Osteocyte (in vitro differentiated cells): ENCODE data around the gene TMEM37. TPM values are rescaled to one million over a fixed set of nuclear protein-coding genes. Genes with fewer than 3 reads are reported as not detected.

Experiments used
- DNase-seq: peaks from one replicate; pipeline ENCODE4 v3.0.0; 2021; ENCODE audit warnings: mixed read lengths; ENCODE audit not compliant: unreplicated experiment; ENCODE audit errors: extremely low spot score
- H3K27ac Mint-ChIP-seq: one replicate; pipeline ENCODE4 v1.8.0; 2021; ENCODE audit warnings: mild to moderate bottlenecking, mixed read lengths; ENCODE audit not compliant: unreplicated experiment
- H3K27me3 Mint-ChIP-seq: one replicate; pipeline ENCODE4 v1.8.0; 2021; ENCODE audit warnings: mixed read lengths; ENCODE audit not compliant: unreplicated experiment
- H3K36me3 Mint-ChIP-seq: one replicate; pipeline ENCODE4 v1.8.0; 2021; ENCODE audit warnings: mixed read lengths; ENCODE audit not compliant: unreplicated experiment
- H3K4me1 Mint-ChIP-seq: one replicate; pipeline ENCODE4 v1.8.0; 2021; ENCODE audit warnings: mixed read lengths; ENCODE audit not compliant: unreplicated experiment
- H3K4me3 Mint-ChIP-seq: one replicate; pipeline ENCODE4 v1.8.0; 2021; ENCODE audit warnings: mild to moderate bottlenecking, moderate library complexity, mixed read lengths; ENCODE audit not compliant: unreplicated experiment
- H3K9me3 Mint-ChIP-seq: one replicate; pipeline ENCODE4 v1.8.0; 2021; ENCODE audit warnings: mixed read lengths; ENCODE audit not compliant: unreplicated experiment
- CTCF ChIP-seq: fragments of 200-600 bp; sonication (generic); IDR thresholded peaks from 2 replicates; pipeline ENCODE4 v1.5.0; 2021; ENCODE audit warnings: antibody characterized with exemption, mild to moderate bottlenecking, moderate library complexity
- total RNA-seq: library from RNA; stranded (reverse); gene quantifications from 2 replicates; pipeline ENCODE4 v1.2.1, GENCODE V29; 2021

The TMEM37 gene
- total RNA-seq, 1 donor from 2014 or later: 0.40 TPM

GRCh38 chr2:119387381-119388129, 44.1 kb upstream of the TMEM37 start:
- peak overlapping the region; percentile 56 for H3K27ac Mint-ChIP-seq
- peaks cover 53% of the 10 kb centered on the region for H3K27me3 Mint-ChIP-seq
- no peaks in the 10 kb centered on the region for H3K9me3 Mint-ChIP-seq
- peaks cover 9% of the 10 kb centered on the region for H3K4me1 Mint-ChIP-seq
- H3K36me3 Mint-ChIP-seq: no peaks in the 10 kb centered on the region
- H3K4me3 Mint-ChIP-seq: no peak overlapping the region
- TF ChIP-seq CTCF: peak; percentile 45
- no peak for DNase-seq

GRCh38 chr2:119389615-119390306, 41.9 kb upstream of the TMEM37 start:
- no peaks in the 10 kb centered on the region for H3K36me3 Mint-ChIP-seq
- peaks cover 47% of the 10 kb centered on the region for H3K27me3 Mint-ChIP-seq
- no peak for TF ChIP-seq CTCF
- no peak overlapping the region for H3K4me3 Mint-ChIP-seq
- H3K9me3 Mint-ChIP-seq: no peaks in the 10 kb centered on the region
- DNase-seq: no peak
- H3K4me1 Mint-ChIP-seq: peaks cover 9% of the 10 kb centered on the region
- no peak overlapping the region for H3K27ac Mint-ChIP-seq

GRCh38 chr2:119393971-119394748, 37.5 kb upstream of the TMEM37 start:
- Mint-ChIP-seq H3K27ac (no peak overlapping the region), H3K4me3 (no peak overlapping the region), H3K27me3 (peaks cover 51% of the 10 kb centered on the region), H3K4me1 (no peaks in the 10 kb centered on the region), H3K9me3 (no peaks in the 10 kb centered on the region), H3K36me3 (no peaks in the 10 kb centered on the region)
- no peak for TF ChIP-seq CTCF
- DNase-seq: no peak

GRCh38 chr2:119397196-119397595, 34.5 kb upstream of the TMEM37 start:
- Mint-ChIP-seq H3K27ac (no peak overlapping the region), H3K4me3 (no peak overlapping the region), H3K36me3 (no peaks in the 10 kb centered on the region), H3K4me1 (no peaks in the 10 kb centered on the region), H3K27me3 (peaks cover 46% of the 10 kb centered on the region), H3K9me3 (no peaks in the 10 kb centered on the region)
- no peak for TF ChIP-seq CTCF
- no peak for DNase-seq

GRCh38 chr2:119402106-119402505, 29.5 kb upstream of the TMEM37 start:
- Mint-ChIP-seq H3K27ac (no peak overlapping the region), H3K27me3 (peaks cover 42% of the 10 kb centered on the region), H3K9me3 (no peaks in the 10 kb centered on the region), H3K4me3 (no peak overlapping the region), H3K36me3 (no peaks in the 10 kb centered on the region), H3K4me1 (no peaks in the 10 kb centered on the region)
- DNase-seq: no peak
- no peak for TF ChIP-seq CTCF
